ENCODE results near the gene SYCN.
"Not testable (repeated sequence)": the region's sequence is repeated elsewhere in the genome, so short reads cannot be mapped to it uniquely, and the experiment has no call there.

SYCN gene

GRCh38 chr19:39203372-39204341, at the start of gene SYCN:
SYCN (minus strand) TSS chr19:39204263; CDS start chr19:39204254, 9 bp downstream.
- DNase-seq: no peak

GRCh38 chr19:39253374-39254149, 49.5 kb upstream of the SYCN start:
- DNase-seq: no peak

GRCh38 chr19:39252458-39252857, 48.4 kb upstream of the SYCN start:
- no peak for DNase-seq

- no peak for DNase-seq
Observed at GRCh38 chr19:39251846-39252245, 47.8 kb upstream of the SYCN start.

GRCh38 chr19:39251081-39251480, 47.0 kb upstream of the SYCN start:
- no peak for DNase-seq

- DNase-seq: no peak
Observed at GRCh38 chr19:39248806-39249205, 44.7 kb upstream of the SYCN start, which contains the start of gene IFNL4. IFNL4 (minus strand) TSS chr19:39248856.

- no peak for DNase-seq
Observed at GRCh38 chr19:39247701-39248664, 43.9 kb upstream of the SYCN start.

- DNase-seq: no peak
Observed at GRCh38 chr19:39246951-39247669, 43.0 kb upstream of the SYCN start.

GRCh38 chr19:39245166-39245565, 41.1 kb upstream of the SYCN start:
- DNase-seq: not testable (repeated sequence)

GRCh38 chr19:39244410-39245100, 40.5 kb upstream of the SYCN start, which contains the start of gene IFNL3:
IFNL3 (minus strand) TSS chr19:39245006; CDS start chr19:39244967, 39 bp downstream.
- not testable (repeated sequence) for DNase-seq

- not testable (repeated sequence) for DNase-seq
Observed at GRCh38 chr19:39243741-39244140, 39.7 kb upstream of the SYCN start.

GRCh38 chr19:39240421-39240820, 36.4 kb upstream of the SYCN start:
- no peak for DNase-seq

- DNase-seq: no peak
Observed at GRCh38 chr19:39238944-39239343, 34.9 kb upstream of the SYCN start.

- DNase-seq: no peak
Observed at GRCh38 chr19:39238209-39238608, 34.1 kb upstream of the SYCN start.

- DNase-seq: peak; percentile 45
Observed at GRCh38 chr19:39237200-39238184, 33.4 kb upstream of the SYCN start.

- no peak for DNase-seq
Observed at GRCh38 chr19:39236527-39236926, 32.5 kb upstream of the SYCN start.

- DNase-seq: no peak
Observed at GRCh38 chr19:39232708-39233107, 28.6 kb upstream of the SYCN start.

- DNase-seq: no peak
Observed at GRCh38 chr19:39230096-39230764, 26.2 kb upstream of the SYCN start.

GRCh38 chr19:39224910-39225309, 20.8 kb upstream of the SYCN start:
- no peak for DNase-seq

All from NK-92 treated with Interleukin-12 subunit alpha and Interleukin-12 subunit beta, amount 100 ng/mL, for 24 hours (cell line).